ENCODE measurements around the gene ZFAND5. TPM values are rescaled to one million over a fixed set of nuclear protein-coding genes. Genes with fewer than 3 reads are reported as not detected.

The ZFAND5 gene
- polyA plus RNA-seq, 1 donor from 2014 or later = 338 TPM

DNA sequence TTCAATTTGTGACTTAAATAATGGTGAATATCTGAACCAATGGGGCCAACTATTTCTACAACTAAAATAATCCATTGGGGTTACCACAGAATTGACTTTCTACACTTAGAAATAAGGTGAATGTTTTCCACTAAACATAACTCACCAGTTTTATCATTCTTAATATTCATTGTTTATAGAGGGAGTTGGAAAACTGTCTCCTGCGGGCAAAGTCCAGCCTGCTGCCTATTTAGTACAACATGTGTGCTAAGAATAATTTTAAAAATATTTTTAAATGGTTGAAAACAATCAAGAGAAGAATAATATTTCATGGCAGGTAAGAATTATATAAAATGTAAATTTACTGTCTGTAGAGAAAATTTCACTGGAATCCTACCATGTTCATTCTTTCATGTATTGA lies 45.2 kb upstream of the ZFAND5 start:
- TF ChIP-seq, protein P1, sequence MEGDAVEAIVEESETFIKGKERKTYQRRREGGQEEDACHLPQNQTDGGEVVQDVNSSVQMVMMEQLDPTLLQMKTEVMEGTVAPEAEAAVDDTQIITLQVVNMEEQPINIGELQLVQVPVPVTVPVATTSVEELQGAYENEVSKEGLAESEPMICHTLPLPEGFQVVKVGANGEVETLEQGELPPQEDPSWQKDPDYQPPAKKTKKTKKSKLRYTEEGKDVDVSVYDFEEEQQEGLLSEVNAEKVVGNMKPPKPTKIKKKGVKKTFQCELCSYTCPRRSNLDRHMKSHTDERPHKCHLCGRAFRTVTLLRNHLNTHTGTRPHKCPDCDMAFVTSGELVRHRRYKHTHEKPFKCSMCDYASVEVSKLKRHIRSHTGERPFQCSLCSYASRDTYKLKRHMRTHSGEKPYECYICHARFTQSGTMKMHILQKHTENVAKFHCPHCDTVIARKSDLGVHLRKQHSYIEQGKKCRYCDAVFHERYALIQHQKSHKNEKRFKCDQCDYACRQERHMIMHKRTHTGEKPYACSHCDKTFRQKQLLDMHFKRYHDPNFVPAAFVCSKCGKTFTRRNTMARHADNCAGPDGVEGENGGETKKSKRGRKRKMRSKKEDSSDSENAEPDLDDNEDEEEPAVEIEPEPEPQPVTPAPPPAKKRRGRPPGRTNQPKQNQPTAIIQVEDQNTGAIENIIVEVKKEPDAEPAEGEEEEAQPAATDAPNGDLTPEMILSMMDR (IDR thresholded peaks at IDR 0.05; ENCODE audit: poor library complexity, severe bottlenecking) = no peak
- Histone ChIP-seq H3K27ac (ENCODE audit: low read length) (no peak overlapping the region), H3K79me2 (replicated peaks; ENCODE audit: insufficient read depth, low read length) (no peaks in the 10 kb centered on the region), H3K27me3 (ENCODE audit: insufficient read depth, low read depth, low read length) (no peaks in the 10 kb centered on the region), H3K9ac (ENCODE audit: low read length) (no peak overlapping the region), H3K4me3 (ENCODE audit: low read length) (no peak overlapping the region), H3K9me2 (ENCODE audit: insufficient read depth, low read length) (no peaks in the 10 kb centered on the region), H4K20me1 (ENCODE audit: insufficient read depth) (no peaks in the 10 kb centered on the region), H3F3A (ENCODE audit: insufficient read depth, low read length, poor library complexity, severe bottlenecking) (no peaks in the 10 kb centered on the region), H3K4me2 (ENCODE audit: low read length) (no peak overlapping the region), H3K36me3 (ENCODE audit: insufficient read depth, low read length) (no peaks in the 10 kb centered on the region), H3K9me3 (ENCODE audit: low read length) (no peaks in the 10 kb centered on the region), H2AFZ (ENCODE audit: low read depth, low read length) (no peak overlapping the region)

DNA sequence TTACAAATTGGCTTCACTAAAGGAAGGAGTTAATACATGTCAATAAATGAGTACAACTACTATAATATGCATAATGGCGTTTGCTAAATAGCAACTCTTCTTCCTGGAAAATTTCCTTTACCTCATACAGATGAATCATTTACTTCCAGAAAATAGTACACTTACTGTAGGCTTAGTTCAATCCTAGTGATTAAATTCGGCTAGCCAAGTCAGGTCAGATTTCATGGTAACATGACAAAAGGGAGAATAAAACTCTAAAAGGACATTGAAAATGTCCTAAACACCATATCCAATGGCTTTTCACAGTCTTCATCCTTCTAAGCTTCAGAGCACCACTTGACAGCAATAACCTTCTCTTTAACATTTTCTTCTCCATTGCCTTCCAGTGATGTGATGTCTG lies 42.1 kb upstream of the ZFAND5 start:
- TF ChIP-seq MXI1 (conservative IDR thresholded peaks at IDR 0.05; ENCODE audit: poor library complexity, severe bottlenecking) (no peak), EP300 (conservative IDR thresholded peaks at IDR 0.05; ENCODE audit: poor library complexity, severe bottlenecking) (peak; percentile 29)
- no peak overlapping the region for H3K9ac ChIP-seq (ENCODE audit: low read length)
- no peak overlapping the region for H2AFZ ChIP-seq (ENCODE audit: low read depth, low read length)
- H3K4me2 ChIP-seq (ENCODE audit: low read length) = no peak overlapping the region
- no peaks in the 10 kb centered on the region for H3K27me3 ChIP-seq (ENCODE audit: insufficient read depth, low read depth, low read length)
- H3K79me2 ChIP-seq (replicated peaks; ENCODE audit: insufficient read depth, low read length) = no peaks in the 10 kb centered on the region
- H3F3A ChIP-seq (ENCODE audit: insufficient read depth, low read length, poor library complexity, severe bottlenecking) = no peaks in the 10 kb centered on the region
- no peaks in the 10 kb centered on the region for H3K36me3 ChIP-seq (ENCODE audit: insufficient read depth, low read length)
- no peak overlapping the region for H3K4me3 ChIP-seq (ENCODE audit: low read length)
- H3K27ac ChIP-seq (ENCODE audit: low read length) = no peak overlapping the region
- no peaks in the 10 kb centered on the region for H4K20me1 ChIP-seq (ENCODE audit: insufficient read depth)
- H3K9me3 ChIP-seq (ENCODE audit: low read length) = no peaks in the 10 kb centered on the region
- H3K9me2 ChIP-seq (ENCODE audit: insufficient read depth, low read length) = no peaks in the 10 kb centered on the region

DNA sequence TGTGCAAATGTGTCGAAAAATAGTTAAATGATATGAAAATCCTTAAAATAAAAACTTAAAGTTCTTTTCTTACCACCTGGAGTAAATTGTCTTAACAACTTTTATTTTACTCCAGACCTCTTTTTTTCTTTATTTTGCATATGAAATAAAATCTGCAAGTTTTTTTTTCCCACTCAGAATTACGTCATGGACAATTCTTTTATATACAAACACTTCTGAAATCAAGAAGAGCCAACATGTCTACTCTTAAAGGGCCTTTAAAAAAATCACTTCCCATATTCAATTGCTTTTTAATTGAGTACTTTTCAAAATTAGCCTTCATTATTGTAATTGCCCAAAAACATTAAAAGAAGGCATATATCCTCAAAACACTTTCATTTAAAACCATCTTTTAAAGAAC lies 37.7 kb upstream of the ZFAND5 start:
- no peaks in the 10 kb centered on the region for H4K20me1 ChIP-seq (ENCODE audit: insufficient read depth)
- no peaks in the 10 kb centered on the region for H3K27me3 ChIP-seq (ENCODE audit: insufficient read depth, low read depth, low read length)
- no peak overlapping the region for H3K27ac ChIP-seq (ENCODE audit: low read length)
- H3K9me2 ChIP-seq (ENCODE audit: insufficient read depth, low read length) = no peaks in the 10 kb centered on the region
- no peaks in the 10 kb centered on the region for H3K9me3 ChIP-seq (ENCODE audit: low read length)
- no peaks in the 10 kb centered on the region for H3K79me2 ChIP-seq (replicated peaks; ENCODE audit: insufficient read depth, low read length)
- no peak overlapping the region for H3K9ac ChIP-seq (ENCODE audit: low read length)
- H3K4me3 ChIP-seq (ENCODE audit: low read length) = no peak overlapping the region
- H3K4me2 ChIP-seq (ENCODE audit: low read length) = no peak overlapping the region
- H3K36me3 ChIP-seq (ENCODE audit: insufficient read depth, low read length) = no peaks in the 10 kb centered on the region
- H3F3A ChIP-seq (ENCODE audit: insufficient read depth, low read length, poor library complexity, severe bottlenecking) = no peaks in the 10 kb centered on the region
- no peak overlapping the region for H2AFZ ChIP-seq (ENCODE audit: low read depth, low read length)
- TF ChIP-seq SMC3 (conservative IDR thresholded peaks at IDR 0.05; ENCODE audit: poor library complexity) (no peak), TAF1 (IDR thresholded peaks at IDR 0.05; ENCODE audit: low read depth) (no peak)

DNA sequence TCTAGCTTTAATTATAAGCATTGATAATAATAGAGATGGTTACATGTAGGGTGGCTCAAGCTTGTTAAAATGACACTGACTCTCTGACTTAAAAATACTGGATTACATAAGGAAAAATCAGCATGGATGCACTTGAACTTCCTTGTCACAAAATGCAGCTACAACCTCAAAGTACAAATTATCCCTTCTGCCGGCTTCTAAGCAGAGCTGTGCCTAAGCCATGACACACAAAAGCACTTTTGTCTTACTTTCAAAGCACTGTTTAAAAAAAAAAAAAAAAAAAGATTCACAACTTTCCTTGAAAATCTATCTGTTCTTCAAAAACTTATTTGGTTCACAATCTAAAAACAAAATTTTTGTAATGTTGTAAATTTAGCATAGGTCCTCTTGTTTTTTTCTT lies 36.4 kb upstream of the ZFAND5 start:
- no peak overlapping the region for H3K4me2 ChIP-seq (ENCODE audit: low read length)
- no peaks in the 10 kb centered on the region for H3K27me3 ChIP-seq (ENCODE audit: insufficient read depth, low read depth, low read length)
- H3K9me3 ChIP-seq (ENCODE audit: low read length) = no peaks in the 10 kb centered on the region
- TF ChIP-seq EZH2 (IDR thresholded peaks at IDR 0.05; ENCODE audit: borderline replicate concordance, insufficient read depth, low read length, poor library complexity, severe bottlenecking) = no peak
- no peak for TF ChIP-seq EP300 (conservative IDR thresholded peaks at IDR 0.05; ENCODE audit: poor library complexity, severe bottlenecking)
- TF ChIP-seq TAF1 (IDR thresholded peaks at IDR 0.05; ENCODE audit: low read depth) = no peak
- no peak for TF ChIP-seq POLR2AphosphoS5 (IDR thresholded peaks at IDR 0.05)
- TF ChIP-seq REST (IDR thresholded peaks at IDR 0.05; ENCODE audit: borderline replicate concordance) = no peak
- TF ChIP-seq, protein P1 (IDR thresholded peaks at IDR 0.05; ENCODE audit: poor library complexity, severe bottlenecking) = no peak
- TF ChIP-seq RAD21 (conservative IDR thresholded peaks at IDR 0.05) = no peak
- H2AFZ ChIP-seq (ENCODE audit: low read depth, low read length) = no peak overlapping the region
- no peaks in the 10 kb centered on the region for H3K36me3 ChIP-seq (ENCODE audit: insufficient read depth, low read length)
- H3F3A ChIP-seq (ENCODE audit: insufficient read depth, low read length, poor library complexity, severe bottlenecking) = no peaks in the 10 kb centered on the region
- H3K9ac ChIP-seq (ENCODE audit: low read length) = no peak overlapping the region
- no peak overlapping the region for H3K4me3 ChIP-seq (ENCODE audit: low read length)
- H3K79me2 ChIP-seq (replicated peaks; ENCODE audit: insufficient read depth, low read length) = no peaks in the 10 kb centered on the region
- H3K9me2 ChIP-seq (ENCODE audit: insufficient read depth, low read length) = no peaks in the 10 kb centered on the region
- no peaks in the 10 kb centered on the region for H4K20me1 ChIP-seq (ENCODE audit: insufficient read depth)
- H3K27ac ChIP-seq (ENCODE audit: low read length) = no peak overlapping the region

Measured in neural cell (in vitro differentiated cells).